NB4 (cell line): ENCODE results near the gene DISP1.

Experiments
- DNase-seq: peaks from one replicate; pipeline ENCODE4 v3.0.0; 2010; ENCODE audit warnings: low read depth
- H3K4me3 ChIP-seq: one replicate; pipeline ENCODE4 v1.5.1; 2011; ENCODE audit warnings: mild to moderate bottlenecking, low read depth, low read length, moderate library complexity
- CTCF ChIP-seq: IDR thresholded peaks from one replicate; pipeline ENCODE4 v1.5.1; 2012; ENCODE audit warnings: low read depth, low read length
- MAX ChIP-seq: IDR thresholded peaks from 2 replicates; pipeline ENCODE4 v1.6.1; 2011; ENCODE audit warnings: low read depth, low read length
- MYC ChIP-seq: IDR thresholded peaks from 2 replicates; pipeline ENCODE4 v1.6.1; 2011; ENCODE audit warnings: low read depth, low read length
- POLR2A ChIP-seq: IDR thresholded peaks from 2 replicates; pipeline ENCODE4 v1.6.1; 2011; ENCODE audit warnings: mild to moderate bottlenecking; ENCODE audit not compliant: insufficient read length; ENCODE audit errors: extremely low read depth

The DISP1 gene

GRCh38 chr1:222798975-222799374 lies 15.9 kb upstream of the DISP1 start:
- no peak for DNase-seq
- no peak for TF ChIP-seq MYC
- no peak for TF ChIP-seq CTCF
- TF ChIP-seq POLR2A, result no peak
- no peak for TF ChIP-seq MAX

GRCh38 chr1:222801067-222801466 lies 13.8 kb upstream of the DISP1 start:
- no peak for DNase-seq
- TF ChIP-seq POLR2A (no peak), CTCF (no peak), MAX (no peak), MYC (no peak)
- H3K4me3 ChIP-seq, result no peak overlapping the region

More at GRCh38 chr1:222798975-222799374, 15.9 kb upstream of the DISP1 start:
- no peak overlapping the region for H3K4me3 ChIP-seq

GRCh38 chr1:222811671-222812070 lies 3.2 kb upstream of the DISP1 start:
- no peak for DNase-seq
- no peak overlapping the region for H3K4me3 ChIP-seq
- TF ChIP-seq CTCF, result no peak
- TF ChIP-seq MAX, result no peak
- TF ChIP-seq MYC, result no peak
- TF ChIP-seq POLR2A, result no peak

GRCh38 chr1:222813866-222814535 lies 838 bp upstream of the DISP1 start:
- DNase-seq, result no peak
- TF ChIP-seq MAX (no peak), POLR2A (no peak), MYC (no peak), CTCF (no peak)
- H3K4me3 ChIP-seq, result peak overlapping the region; percentile 67

- peak overlapping the region; percentile 86 for H3K4me3 ChIP-seq
- no peak for DNase-seq
- TF ChIP-seq MAX (no peak), MYC (no peak), POLR2A (no peak), CTCF (no peak)
These were observed 564 bp downstream of the DISP1 start for GRCh38 chr1:222815440-222815765.
